ENCODE results near the gene DGKK.

DNA sequence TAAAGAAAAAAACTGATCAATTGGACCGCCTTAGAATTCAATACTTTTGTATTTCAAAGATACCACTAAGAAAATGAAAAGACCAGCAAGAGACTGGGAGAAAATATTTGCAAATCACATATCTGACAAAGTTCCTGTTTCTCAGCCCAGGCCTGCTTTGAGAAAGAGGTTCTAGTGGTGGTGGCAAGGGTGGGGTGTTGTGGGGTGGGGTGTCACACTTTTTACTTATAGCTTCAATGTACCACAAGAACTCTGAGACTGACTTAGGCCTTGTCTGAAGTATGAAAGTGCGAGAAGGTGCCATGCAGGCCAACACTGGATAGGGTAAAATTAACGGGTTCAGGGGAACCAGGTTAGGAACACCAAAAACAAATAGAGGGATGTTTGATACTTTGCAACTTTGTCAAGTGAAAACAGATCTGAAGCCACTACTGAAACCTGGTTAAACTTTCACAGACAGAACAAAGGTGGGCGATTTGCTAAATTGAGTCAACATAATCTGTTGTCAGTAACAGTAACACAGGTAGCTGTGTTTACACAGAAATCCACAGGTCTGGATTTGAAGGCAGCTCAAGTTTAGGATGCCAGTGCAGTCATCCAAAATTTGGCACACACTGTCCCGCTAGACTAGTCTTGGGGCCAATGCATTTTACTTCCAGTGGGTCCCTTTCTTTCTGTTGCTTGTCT, 88.8 kb downstream of the DGKK start:
- TF ChIP-seq, protein P1, sequence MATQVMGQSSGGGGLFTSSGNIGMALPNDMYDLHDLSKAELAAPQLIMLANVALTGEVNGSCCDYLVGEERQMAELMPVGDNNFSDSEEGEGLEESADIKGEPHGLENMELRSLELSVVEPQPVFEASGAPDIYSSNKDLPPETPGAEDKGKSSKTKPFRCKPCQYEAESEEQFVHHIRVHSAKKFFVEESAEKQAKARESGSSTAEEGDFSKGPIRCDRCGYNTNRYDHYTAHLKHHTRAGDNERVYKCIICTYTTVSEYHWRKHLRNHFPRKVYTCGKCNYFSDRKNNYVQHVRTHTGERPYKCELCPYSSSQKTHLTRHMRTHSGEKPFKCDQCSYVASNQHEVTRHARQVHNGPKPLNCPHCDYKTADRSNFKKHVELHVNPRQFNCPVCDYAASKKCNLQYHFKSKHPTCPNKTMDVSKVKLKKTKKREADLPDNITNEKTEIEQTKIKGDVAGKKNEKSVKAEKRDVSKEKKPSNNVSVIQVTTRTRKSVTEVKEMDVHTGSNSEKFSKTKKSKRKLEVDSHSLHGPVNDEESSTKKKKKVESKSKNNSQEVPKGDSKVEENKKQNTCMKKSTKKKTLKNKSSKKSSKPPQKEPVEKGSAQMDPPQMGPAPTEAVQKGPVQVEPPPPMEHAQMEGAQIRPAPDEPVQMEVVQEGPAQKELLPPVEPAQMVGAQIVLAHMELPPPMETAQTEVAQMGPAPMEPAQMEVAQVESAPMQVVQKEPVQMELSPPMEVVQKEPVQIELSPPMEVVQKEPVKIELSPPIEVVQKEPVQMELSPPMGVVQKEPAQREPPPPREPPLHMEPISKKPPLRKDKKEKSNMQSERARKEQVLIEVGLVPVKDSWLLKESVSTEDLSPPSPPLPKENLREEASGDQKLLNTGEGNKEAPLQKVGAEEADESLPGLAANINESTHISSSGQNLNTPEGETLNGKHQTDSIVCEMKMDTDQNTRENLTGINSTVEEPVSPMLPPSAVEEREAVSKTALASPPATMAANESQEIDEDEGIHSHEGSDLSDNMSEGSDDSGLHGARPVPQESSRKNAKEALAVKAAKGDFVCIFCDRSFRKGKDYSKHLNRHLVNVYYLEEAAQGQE (IDR thresholded peaks at IDR 0.05; ENCODE audit: insufficient replicate concordance, low read depth) = no peak
- TF ChIP-seq POLR2AphosphoS5 (IDR thresholded peaks at IDR 0.05; ENCODE audit: low read depth) = no peak

Data from HL-60 (cell line).